Activated CD4-positive, alpha-beta T cell treated with anti-CD3 and anti-CD28 coated beads, Interleukin-2, amount 50 U/mL, for 24 hours (primary cell): ENCODE results near the gene RAD52.

Experiments
- DNase-seq, 2 donors: peaks; one replicate each; pipeline ENCODE4 v3.0.0-alpha.2; 2020; ENCODE audit warnings: low read depth in 1 of 2, low spot score in 1 of 2

Gene RAD52

GRCh38 chr12:949453-950191 is at the start of gene RAD52:
TSS of gene RAD52 (minus strand) at chr12:949694. CDS start at chr12:933058, 16,636 bp downstream.
- peak; percentile 95 to 98 for DNase-seq

- no peak for DNase-seq
Measured at GRCh38 chr12:998020-998874, 48.8 kb upstream of the RAD52 start.

GRCh38 chr12:997505-997904 is 48.0 kb upstream of the RAD52 start:
- DNase-seq: no peak

GRCh38 chr12:996881-997280 is 47.4 kb upstream of the RAD52 start:
- no peak for DNase-seq

- no peak for DNase-seq
Measured at GRCh38 chr12:992647-993046, 43.2 kb upstream of the RAD52 start.

GRCh38 chr12:991350-992333 is 42.1 kb upstream of the RAD52 start:
- peak in 1 of 2 donors; percentile 40 for DNase-seq

GRCh38 chr12:990661-991349 is 41.3 kb upstream of the RAD52 start, which contains the start of gene ERC1:
TSS of gene ERC1 (plus strand) at chr12:991223. CDS start at chr12:1027904, 36,681 bp downstream.
- peak; percentile 73 to 79 for DNase-seq

- DNase-seq: peak in 1 of 2 donors; percentile 39
Measured at GRCh38 chr12:989751-990660, 40.5 kb upstream of the RAD52 start.

GRCh38 chr12:989051-989450 is 39.6 kb upstream of the RAD52 start:
- no peak for DNase-seq

GRCh38 chr12:988646-989045 is 39.2 kb upstream of the RAD52 start:
- no peak for DNase-seq

GRCh38 chr12:981961-982360 is 32.5 kb upstream of the RAD52 start:
- no peak for DNase-seq

- no peak for DNase-seq
Measured at GRCh38 chr12:981176-981828, 31.8 kb upstream of the RAD52 start.

- DNase-seq: no peak
Measured at GRCh38 chr12:979349-979748, 29.9 kb upstream of the RAD52 start.

- DNase-seq: no peak
Measured at GRCh38 chr12:977156-977555, 27.7 kb upstream of the RAD52 start.

GRCh38 chr12:976644-977043 is 27.1 kb upstream of the RAD52 start:
- no peak for DNase-seq

GRCh38 chr12:974271-974862 is 24.9 kb upstream of the RAD52 start:
- no peak for DNase-seq

- DNase-seq: no peak
Measured at GRCh38 chr12:971991-972390, 22.5 kb upstream of the RAD52 start.

- no peak for DNase-seq
Measured at GRCh38 chr12:969821-970220, 20.3 kb upstream of the RAD52 start.
